ENCODE data around the gene TCEANC. TPM values are rescaled to one million over a fixed set of nuclear protein-coding genes. Genes with fewer than 3 reads are reported as not detected.

Gene TCEANC
- total RNA-seq, 1 experiment from 2014 or later, result 4.0 TPM

DNA sequence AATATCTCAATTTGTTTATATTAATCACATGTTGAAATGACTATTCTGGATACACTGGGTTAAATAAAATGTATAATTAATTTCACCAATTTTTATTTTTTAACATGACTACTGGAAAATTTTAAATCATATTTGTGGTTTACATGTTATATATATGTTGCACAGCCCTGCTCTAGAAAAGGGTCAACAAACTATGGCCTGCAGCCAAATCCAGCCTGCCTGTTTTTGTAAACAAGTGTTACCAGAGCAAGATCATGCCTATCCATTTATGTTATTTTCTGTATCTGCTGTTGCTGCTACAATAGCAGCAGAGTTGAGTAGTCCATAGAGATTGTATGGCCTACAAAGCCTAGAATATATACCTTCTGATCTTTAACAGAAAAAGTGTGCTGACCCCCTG, 1.2 kb downstream of the TCEANC start:
- POLR2A ChIA-PET, result interaction anchor here (0.6 to 2.0 kb wide), 12 partner anchors 15 to 1417 kb away, joined by 3 to 31 read pairs (median 6); partner anchors contain the start of genes GEMIN8, OFD1, RAB9A and TRAPPC2
- Mint-ChIP-seq H3K27me3 (ENCODE audit: insufficient read depth, unreplicated experiment) (peaks cover 15% of the 10 kb centered on the region), H3K4me1 (ENCODE audit: insufficient read depth, unreplicated experiment) (peaks cover 14% of the 10 kb centered on the region), H3K36me3 (ENCODE audit: insufficient read depth, unreplicated experiment) (no peaks in the 10 kb centered on the region), H3K4me3 (ENCODE audit: unreplicated experiment) (no peak overlapping the region), H3K27ac (ENCODE audit: low read depth, unreplicated experiment) (peak overlapping the region; percentile 59), H3K9me3 (ENCODE audit: unreplicated experiment) (no peaks in the 10 kb centered on the region)
- BruUV-seq (replicated peaks), result no TSS peak
- TF ChIP-seq, protein P1, sequence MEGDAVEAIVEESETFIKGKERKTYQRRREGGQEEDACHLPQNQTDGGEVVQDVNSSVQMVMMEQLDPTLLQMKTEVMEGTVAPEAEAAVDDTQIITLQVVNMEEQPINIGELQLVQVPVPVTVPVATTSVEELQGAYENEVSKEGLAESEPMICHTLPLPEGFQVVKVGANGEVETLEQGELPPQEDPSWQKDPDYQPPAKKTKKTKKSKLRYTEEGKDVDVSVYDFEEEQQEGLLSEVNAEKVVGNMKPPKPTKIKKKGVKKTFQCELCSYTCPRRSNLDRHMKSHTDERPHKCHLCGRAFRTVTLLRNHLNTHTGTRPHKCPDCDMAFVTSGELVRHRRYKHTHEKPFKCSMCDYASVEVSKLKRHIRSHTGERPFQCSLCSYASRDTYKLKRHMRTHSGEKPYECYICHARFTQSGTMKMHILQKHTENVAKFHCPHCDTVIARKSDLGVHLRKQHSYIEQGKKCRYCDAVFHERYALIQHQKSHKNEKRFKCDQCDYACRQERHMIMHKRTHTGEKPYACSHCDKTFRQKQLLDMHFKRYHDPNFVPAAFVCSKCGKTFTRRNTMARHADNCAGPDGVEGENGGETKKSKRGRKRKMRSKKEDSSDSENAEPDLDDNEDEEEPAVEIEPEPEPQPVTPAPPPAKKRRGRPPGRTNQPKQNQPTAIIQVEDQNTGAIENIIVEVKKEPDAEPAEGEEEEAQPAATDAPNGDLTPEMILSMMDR (IDR thresholded peaks at IDR 0.05; ENCODE audit: unreplicated experiment), result no peak
- intact Hi-C loops (cut with micrococcal nuclease), result loop anchor here (10.0 kb wide), 1 partner anchor 241 kb away; no protein-coding TSS in a partner anchor
- no peak for DNase-seq (ENCODE audit: unreplicated experiment)
- CTCF ChIA-PET, result interaction anchor here (0.6 to 1.3 kb wide), 4 partner anchors 9 to 147 kb away, joined by 3 to 4 read pairs (median 4); no protein-coding TSS in a partner anchor

GRCh38 chrX:13655674-13656073, 2.7 kb downstream of the TCEANC start:
- Mint-ChIP-seq H3K9me3 (ENCODE audit: unreplicated experiment) (no peaks in the 10 kb centered on the region), H3K4me1 (ENCODE audit: insufficient read depth, unreplicated experiment) (peaks cover 15% of the 10 kb centered on the region), H3K27me3 (ENCODE audit: insufficient read depth, unreplicated experiment) (peaks cover 14% of the 10 kb centered on the region), H3K36me3 (ENCODE audit: insufficient read depth, unreplicated experiment) (peaks cover 6% of the 10 kb centered on the region), H3K27ac (ENCODE audit: low read depth, unreplicated experiment) (no peak overlapping the region), H3K4me3 (ENCODE audit: unreplicated experiment) (no peak overlapping the region)
- DNase-seq (ENCODE audit: unreplicated experiment), result no peak
- ChIA-PET CTCF (interaction anchor here (0.6 to 1.1 kb wide), 4 partner anchors 36 to 149 kb away, joined by 3 to 6 read pairs (median 4); no protein-coding TSS in a partner anchor), POLR2A (interaction anchor here (0.6 to 1.1 kb wide), 3 partner anchors 35 to 80 kb away, joined by 3 to 4 read pairs (median 4); no protein-coding TSS in a partner anchor)
- intact Hi-C loops (cut with micrococcal nuclease), result loop anchor here (10.0 kb wide), 1 partner anchor 239 kb away; no protein-coding TSS in a partner anchor
- no TSS peak for BruUV-seq (replicated peaks)
- TF ChIP-seq, protein P1 (IDR thresholded peaks at IDR 0.05; ENCODE audit: unreplicated experiment), result no peak

- Mint-ChIP-seq H3K9me3 (ENCODE audit: unreplicated experiment) (no peaks in the 10 kb centered on the region), H3K36me3 (ENCODE audit: insufficient read depth, unreplicated experiment) (peaks cover 14% of the 10 kb centered on the region), H3K4me1 (ENCODE audit: insufficient read depth, unreplicated experiment) (peaks cover 10% of the 10 kb centered on the region), H3K27ac (ENCODE audit: low read depth, unreplicated experiment) (peak overlapping the region; percentile 23), H3K27me3 (ENCODE audit: insufficient read depth, unreplicated experiment) (peaks cover 12% of the 10 kb centered on the region), H3K4me3 (ENCODE audit: unreplicated experiment) (no peak overlapping the region)
- intact Hi-C loops (cut with micrococcal nuclease), result loop anchor here (1.0 to 10.0 kb wide), 4 partner anchors 31 to 236 kb away; partner anchors contain the start of gene RAB9A
- ChIA-PET POLR2A (interaction anchor here (1.1 to 1.9 kb wide), 8 partner anchors 11 to 276 kb away, joined by 3 to 38 read pairs (median 8); partner anchors contain the start of genes OFD1, RAB9A and TRAPPC2), CTCF (interaction anchor here (0.7 to 1.6 kb wide), 14 partner anchors 11 to 1915 kb away, joined by 3 to 6 read pairs (median 4); partner anchors contain the start of gene GEMIN8)
- TF ChIP-seq, protein P1 (IDR thresholded peaks at IDR 0.05; ENCODE audit: unreplicated experiment), result peak; percentile 66
- BruUV-seq (replicated peaks), result no TSS peak
- DNase-seq (ENCODE audit: unreplicated experiment), result peak; percentile 79
Observed at GRCh38 chrX:13658602-13659001, 5.7 kb downstream of the TCEANC start.

DNA sequence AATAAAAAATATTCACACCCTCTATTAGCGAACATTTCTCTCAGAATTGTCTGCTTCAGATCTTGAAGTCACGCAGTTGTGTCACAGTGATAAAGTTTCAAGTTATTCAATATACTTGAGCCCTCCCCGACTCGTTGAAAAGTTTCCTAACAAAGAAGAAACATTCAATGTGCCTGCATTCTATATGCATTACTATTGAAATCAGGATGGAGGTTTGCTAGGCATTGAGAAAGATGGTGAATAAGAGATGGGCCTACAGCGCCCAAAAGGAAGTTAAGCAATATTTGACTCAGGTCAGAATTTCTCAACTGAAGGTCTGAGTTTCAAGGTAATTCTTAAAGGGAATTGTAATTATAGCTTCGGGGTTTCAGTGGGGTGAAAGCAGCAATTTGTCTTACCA, 6.1 kb downstream of the TCEANC start:
- DNase-seq (ENCODE audit: unreplicated experiment), result peak; percentile 92
- H3K36me3 Mint-ChIP-seq (ENCODE audit: insufficient read depth, unreplicated experiment), result peaks cover 14% of the 10 kb centered on the region
- POLR2A ChIA-PET, result interaction anchor here (0.6 to 1.9 kb wide), 13 partner anchors 9 to 275 kb away, joined by 3 to 38 read pairs (median 4); partner anchors contain the start of genes OFD1, RAB9A and TRAPPC2
- peaks cover 12% of the 10 kb centered on the region for H3K27me3 Mint-ChIP-seq (ENCODE audit: insufficient read depth, unreplicated experiment)
- peak overlapping the region; percentile 23 for H3K27ac Mint-ChIP-seq (ENCODE audit: low read depth, unreplicated experiment)
- H3K9me3 Mint-ChIP-seq (ENCODE audit: unreplicated experiment), result no peaks in the 10 kb centered on the region
- peaks cover 10% of the 10 kb centered on the region for H3K4me1 Mint-ChIP-seq (ENCODE audit: insufficient read depth, unreplicated experiment)
- intact Hi-C loops (cut with micrococcal nuclease), result loop anchor here (1.0 to 10.0 kb wide), 2 partner anchors 30 to 236 kb away; partner anchors contain the start of gene RAB9A
- CTCF ChIA-PET, result interaction anchor here (0.7 to 1.6 kb wide), 15 partner anchors 10 to 1914 kb away, joined by 3 to 6 read pairs (median 4); partner anchors contain the start of gene GEMIN8
- BruUV-seq (replicated peaks), result TSS peak; percentile 53
- no peak overlapping the region for H3K4me3 Mint-ChIP-seq (ENCODE audit: unreplicated experiment)
- TF ChIP-seq, protein P1 (IDR thresholded peaks at IDR 0.05; ENCODE audit: unreplicated experiment), result no peak

Data from MCF 10A (cell line).